H1 (cell line): ENCODE results near the gene AKT1S1.

Source experiments
- EZH2 ChIP-seq: fragments of 200-600 bp; sonication (generic); IDR thresholded peaks from 2 replicates; pipeline ENCODE4 v1.7.1; 2012; ENCODE audit warnings: low read depth, mild to moderate bottlenecking, moderate library complexity, low read length, inconsistent platforms; ENCODE audit not compliant: severe bottlenecking
- GTF2F1 ChIP-seq: IDR thresholded peaks from 2 replicates; pipeline ENCODE4 v1.6.1; 2012; ENCODE audit warnings: low read depth, low read length, improper control_type of control experiment, borderline replicate concordance
- JUND ChIP-seq: IDR thresholded peaks from 2 replicates; pipeline ENCODE4 v1.6.1; 2011; ENCODE audit warnings: mild to moderate bottlenecking, improper control_type of control experiment, low read length
- MAFK ChIP-seq: IDR thresholded peaks from 2 replicates; pipeline ENCODE4 v1.6.1; 2012; ENCODE audit warnings: low read depth, mild to moderate bottlenecking, improper control_type of control experiment, low read length
- POLR2A ChIP-seq, 2 experiments: IDR thresholded peaks; 1 replicate in 1 of 2; 2 replicates in 1 of 2; pipeline ENCODE4 v1.6.1; 2011; ENCODE audit warnings: low read depth in 2 of 2, low read length in 2 of 2, mild to moderate bottlenecking in 2 of 2; ENCODE audit errors: control extremely low read depth in 1 of 2
- POLR2AphosphoS5 ChIP-seq: IDR thresholded peaks from 2 replicates; pipeline ENCODE4 v1.6.1; 2011; ENCODE audit warnings: low read depth, low read length
- RAD21 ChIP-seq, 2 experiments: IDR thresholded peaks in 1 of 2; conservative IDR thresholded peaks in 1 of 2; 2 replicates each; pipeline ENCODE4 v1.6.1; 2011; ENCODE audit warnings: low read depth in 2 of 2, low read length in 2 of 2, improper control_type of control experiment in 1 of 2, inconsistent platforms in 1 of 2, mild to moderate bottlenecking in 1 of 2, moderate library complexity in 1 of 2
- RXRA ChIP-seq: IDR thresholded peaks from 2 replicates; pipeline ENCODE4 v1.6.1; 2011; ENCODE audit warnings: low read depth, mild to moderate bottlenecking, low read length, moderate library complexity; ENCODE audit not compliant: insufficient read depth
- TAF1 ChIP-seq: IDR thresholded peaks from 2 replicates; pipeline ENCODE4 v1.6.1; 2011; ENCODE audit warnings: mild to moderate bottlenecking, low read depth, low read length
- YY1 ChIP-seq: IDR thresholded peaks from 2 replicates; pipeline ENCODE4 v1.6.1; 2011; ENCODE audit warnings: low read depth, mild to moderate bottlenecking, low read length
- TF ChIP-seq, protein P1 (sequence below), 3 experiments: IDR thresholded peaks; 1 replicate in 2 of 3; 2 replicates in 1 of 3; pipeline versions ENCODE4 v1.5.1 to v1.6.1; 2011; ENCODE audit warnings: low read length in 3 of 3, mild to moderate bottlenecking in 3 of 3, inconsistent platforms in 2 of 3, low read depth in 1 of 3, moderate library complexity in 1 of 3; ENCODE audit not compliant: insufficient read depth in 1 of 3; ENCODE audit errors: control extremely low read depth in 1 of 3
- TF ChIP-seq, protein P2 (sequence below): IDR thresholded peaks from 2 replicates; pipeline ENCODE4 v1.6.1; 2011; ENCODE audit warnings: low read depth, mild to moderate bottlenecking, low read length; ENCODE audit not compliant: insufficient read depth

DNA sequence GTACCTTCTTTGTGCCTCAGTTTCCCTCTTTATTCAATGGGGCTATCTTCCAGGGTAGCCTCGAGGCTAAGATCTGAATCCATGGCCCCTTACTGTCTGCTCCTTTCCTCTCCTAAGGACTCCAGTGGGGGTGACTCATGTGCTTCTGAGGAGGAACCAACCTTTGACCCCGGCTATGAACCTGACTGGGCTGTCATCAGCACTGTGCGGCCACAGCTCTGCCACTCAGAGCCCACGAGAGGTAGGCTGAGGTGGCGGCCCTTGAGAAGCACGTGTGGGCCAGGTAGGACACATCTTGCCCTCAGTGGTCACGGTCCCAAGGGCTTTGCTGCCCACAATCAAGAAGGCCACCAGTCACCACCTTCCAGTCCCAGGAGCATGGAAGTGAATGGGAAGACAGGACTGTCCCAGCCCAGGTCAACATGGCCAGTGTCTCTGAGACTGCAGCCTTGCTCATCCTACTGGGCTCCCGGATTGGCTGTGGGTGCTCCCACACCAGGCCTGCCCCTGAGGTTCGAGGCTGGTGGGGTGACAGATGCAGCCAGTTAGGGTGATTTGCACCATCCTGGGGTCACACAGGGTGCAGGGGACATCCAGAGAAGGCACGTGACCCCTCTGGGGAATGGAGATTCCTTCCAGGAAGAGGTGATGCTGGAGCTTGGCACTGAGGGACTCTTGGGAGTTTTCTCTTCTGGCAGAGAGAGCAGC lies 3.2 kb upstream of the AKT1S1 start:
- TF ChIP-seq TAF1: no peak
- no peak for TF ChIP-seq RAD21 (IDR thresholded peaks at IDR 0.05 in 1 of 2, conservative IDR thresholded peaks at IDR 0.05 in 1 of 2; ENCODE audit: low read depth in 2 of 2, low read length in 2 of 2)
- TF ChIP-seq POLR2A (IDR thresholded peaks at IDR 0.05; ENCODE audit: control extremely low read depth in 1 of 2, low read depth in 2 of 2, low read length in 2 of 2): no peak
- TF ChIP-seq, protein P1, sequence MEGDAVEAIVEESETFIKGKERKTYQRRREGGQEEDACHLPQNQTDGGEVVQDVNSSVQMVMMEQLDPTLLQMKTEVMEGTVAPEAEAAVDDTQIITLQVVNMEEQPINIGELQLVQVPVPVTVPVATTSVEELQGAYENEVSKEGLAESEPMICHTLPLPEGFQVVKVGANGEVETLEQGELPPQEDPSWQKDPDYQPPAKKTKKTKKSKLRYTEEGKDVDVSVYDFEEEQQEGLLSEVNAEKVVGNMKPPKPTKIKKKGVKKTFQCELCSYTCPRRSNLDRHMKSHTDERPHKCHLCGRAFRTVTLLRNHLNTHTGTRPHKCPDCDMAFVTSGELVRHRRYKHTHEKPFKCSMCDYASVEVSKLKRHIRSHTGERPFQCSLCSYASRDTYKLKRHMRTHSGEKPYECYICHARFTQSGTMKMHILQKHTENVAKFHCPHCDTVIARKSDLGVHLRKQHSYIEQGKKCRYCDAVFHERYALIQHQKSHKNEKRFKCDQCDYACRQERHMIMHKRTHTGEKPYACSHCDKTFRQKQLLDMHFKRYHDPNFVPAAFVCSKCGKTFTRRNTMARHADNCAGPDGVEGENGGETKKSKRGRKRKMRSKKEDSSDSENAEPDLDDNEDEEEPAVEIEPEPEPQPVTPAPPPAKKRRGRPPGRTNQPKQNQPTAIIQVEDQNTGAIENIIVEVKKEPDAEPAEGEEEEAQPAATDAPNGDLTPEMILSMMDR (IDR thresholded peaks at IDR 0.05; ENCODE audit: control extremely low read depth in 1 of 3, insufficient read depth in 1 of 3, low read depth in 1 of 3, low read length in 3 of 3): no peak
- TF ChIP-seq, protein P2, sequence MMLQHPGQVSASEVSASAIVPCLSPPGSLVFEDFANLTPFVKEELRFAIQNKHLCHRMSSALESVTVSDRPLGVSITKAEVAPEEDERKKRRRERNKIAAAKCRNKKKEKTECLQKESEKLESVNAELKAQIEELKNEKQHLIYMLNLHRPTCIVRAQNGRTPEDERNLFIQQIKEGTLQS: no peak
- TF ChIP-seq EZH2: no peak
- no peak for TF ChIP-seq JUND
- no peak for TF ChIP-seq YY1
- TF ChIP-seq RXRA: no peak
- TF ChIP-seq GTF2F1: no peak
- TF ChIP-seq POLR2AphosphoS5: no peak
- TF ChIP-seq MAFK: no peak
